GM21360 (cell line): Measurements from ENCODE around the gene RNASE1.
"Not testable (repeated sequence)": the region's sequence is repeated elsewhere in the genome, so short reads cannot be mapped to it uniquely, and the experiment has no call there.

ENCODE experiments used
- ATAC-seq: cut with Tn5 transposase; IDR thresholded peaks from one replicate; pipeline ENCODE4 v1.9.1; 2021; ENCODE audit warnings: mild to moderate bottlenecking, moderate library complexity; ENCODE audit not compliant: unreplicated experiment

The RNASE1 gene

GRCh38 chr14:20774258-20774824, 28.3 kb downstream of the RNASE1 start:
- no peak for ATAC-seq

GRCh38 chr14:20772650-20773049, 30.0 kb downstream of the RNASE1 start:
- no peak for ATAC-seq

GRCh38 chr14:20769421-20769820, 33.2 kb downstream of the RNASE1 start:
- ATAC-seq: no peak

- ATAC-seq: no peak
Measured at GRCh38 chr14:20768593-20768892, 34.1 kb downstream of the RNASE1 start.

- no peak for ATAC-seq
Measured at GRCh38 chr14:20760950-20761349, 41.7 kb downstream of the RNASE1 start.

GRCh38 chr14:20759465-20759864, 43.2 kb downstream of the RNASE1 start:
- not testable (repeated sequence) for ATAC-seq

- no peak for ATAC-seq
Measured at GRCh38 chr14:20757965-20758364, 44.7 kb downstream of the RNASE1 start.

- ATAC-seq: no peak
Measured at GRCh38 chr14:20755037-20755436, 47.6 kb downstream of the RNASE1 start.

- ATAC-seq: no peak
Measured at GRCh38 chr14:20754308-20754707, 48.3 kb downstream of the RNASE1 start.

- no peak for ATAC-seq
Measured at GRCh38 chr14:20751963-20752562, 50.6 kb downstream of the RNASE1 start.
